Parathyroid adenoma (tissue), 2 donors: ENCODE measurements around the gene PTH1R.

Experiments used
- H2AFZ ChIP-seq: fragments of 300-600 bp; sonication (generic); one replicate; pipeline ENCODE4 v1.7.0; 2017; ENCODE audit warnings: antibody characterized with exemption, mild to moderate bottlenecking
- H3K27ac ChIP-seq: fragments of 300-600 bp; sonication (generic); one replicate; pipeline ENCODE4 v1.7.0; 2017
- H3K27me3 ChIP-seq: fragments of 300-600 bp; sonication (generic); one replicate; pipeline ENCODE4 v1.7.0; 2017; ENCODE audit warnings: low read length; ENCODE audit not compliant: control insufficient read depth, insufficient read depth
- H3K36me3 ChIP-seq: fragments of 300-600 bp; sonication (generic); one replicate; pipeline ENCODE4 v1.7.0; 2017; ENCODE audit warnings: low read length; ENCODE audit not compliant: control insufficient read depth, insufficient read depth
- H3K4me1 ChIP-seq: fragments of 300-600 bp; sonication (generic); one replicate; pipeline ENCODE4 v1.7.0; 2017; ENCODE audit warnings: control low read depth
- H3K4me2 ChIP-seq: fragments of 300-600 bp; sonication (generic); one replicate; pipeline ENCODE4 v1.7.0; 2017; ENCODE audit warnings: low read length
- H3K4me3 ChIP-seq: fragments of 300-600 bp; sonication (generic); one replicate; pipeline ENCODE4 v1.7.0; 2017; ENCODE audit warnings: low read depth, low read length
- H3K79me2 ChIP-seq: fragments of 300-600 bp; sonication (generic); one replicate; pipeline ENCODE4 v1.7.0; 2017; ENCODE audit warnings: control low read depth
- H3K9ac ChIP-seq: fragments of 300-600 bp; sonication (generic); one replicate; pipeline ENCODE4 v1.7.0; 2017; ENCODE audit warnings: mild to moderate bottlenecking
- H3K9me3 ChIP-seq: fragments of 300-600 bp; sonication (generic); one replicate; pipeline ENCODE4 v1.7.0; 2017; ENCODE audit warnings: low read length; ENCODE audit not compliant: control insufficient read depth
- TF ChIP-seq, protein P1 (sequence below): fragments of 300-600 bp; sonication (generic); IDR thresholded peaks from one replicate; pipeline ENCODE4 v1.7.0; 2017; ENCODE audit warnings: antibody characterized with exemption, mild to moderate bottlenecking
- donor health status: primary hyperparathyroidism.

Gene PTH1R

GRCh38 chr3:46877406-46878125 is at the start of gene PTH1R:
Gene PTH1R, plus strand, starts transcription at chr3:46877721. Its CDS starts 5,839 bp downstream, at chr3:46883560.
- H3K4me3 ChIP-seq: no peak within 1 kb of the TSS
- no peaks in the 10 kb centered on the region for H3K79me2 ChIP-seq
- no peaks in the 10 kb centered on the region for H3K9me3 ChIP-seq
- no peak within 1 kb of the TSS for H2AFZ ChIP-seq
- H3K4me2 ChIP-seq: no peak within 1 kb of the TSS
- TF ChIP-seq, protein P1, sequence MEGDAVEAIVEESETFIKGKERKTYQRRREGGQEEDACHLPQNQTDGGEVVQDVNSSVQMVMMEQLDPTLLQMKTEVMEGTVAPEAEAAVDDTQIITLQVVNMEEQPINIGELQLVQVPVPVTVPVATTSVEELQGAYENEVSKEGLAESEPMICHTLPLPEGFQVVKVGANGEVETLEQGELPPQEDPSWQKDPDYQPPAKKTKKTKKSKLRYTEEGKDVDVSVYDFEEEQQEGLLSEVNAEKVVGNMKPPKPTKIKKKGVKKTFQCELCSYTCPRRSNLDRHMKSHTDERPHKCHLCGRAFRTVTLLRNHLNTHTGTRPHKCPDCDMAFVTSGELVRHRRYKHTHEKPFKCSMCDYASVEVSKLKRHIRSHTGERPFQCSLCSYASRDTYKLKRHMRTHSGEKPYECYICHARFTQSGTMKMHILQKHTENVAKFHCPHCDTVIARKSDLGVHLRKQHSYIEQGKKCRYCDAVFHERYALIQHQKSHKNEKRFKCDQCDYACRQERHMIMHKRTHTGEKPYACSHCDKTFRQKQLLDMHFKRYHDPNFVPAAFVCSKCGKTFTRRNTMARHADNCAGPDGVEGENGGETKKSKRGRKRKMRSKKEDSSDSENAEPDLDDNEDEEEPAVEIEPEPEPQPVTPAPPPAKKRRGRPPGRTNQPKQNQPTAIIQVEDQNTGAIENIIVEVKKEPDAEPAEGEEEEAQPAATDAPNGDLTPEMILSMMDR: no peak
- no peaks in the 10 kb centered on the region for H3K27me3 ChIP-seq
- H3K4me1 ChIP-seq: no peaks in the 10 kb centered on the region
- H3K9ac ChIP-seq: no peak within 1 kb of the TSS
- no peak within 1 kb of the TSS for H3K27ac ChIP-seq
- no peaks in the 10 kb centered on the region for H3K36me3 ChIP-seq

DNA sequence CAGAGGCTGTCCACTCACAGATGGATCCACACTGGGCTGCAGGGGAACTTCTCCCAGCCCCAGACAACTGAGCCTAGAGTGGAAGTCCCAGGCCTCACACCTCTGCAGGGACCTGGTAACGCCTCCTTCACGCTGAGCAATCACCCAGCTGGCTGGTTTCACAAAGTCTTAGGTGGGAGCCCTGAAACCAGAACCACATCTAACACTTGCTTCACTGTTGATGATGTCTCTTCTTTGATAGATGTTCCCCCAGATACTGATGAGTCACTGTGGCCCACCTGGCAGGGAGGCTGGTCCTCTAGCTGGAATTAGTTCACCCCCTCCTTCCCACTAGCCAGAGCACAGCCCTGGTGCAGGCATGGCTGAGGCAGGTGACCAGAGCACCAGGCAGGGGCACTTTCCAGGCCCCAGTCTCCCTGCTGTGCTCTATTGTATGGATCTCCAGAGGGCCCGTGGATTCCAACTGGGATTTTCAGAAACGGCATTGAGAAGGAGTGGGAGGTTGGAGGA is 47.8 kb upstream of the PTH1R start:
- H3K36me3 ChIP-seq: no peaks in the 10 kb centered on the region
- H3K79me2 ChIP-seq: no peaks in the 10 kb centered on the region
- TF ChIP-seq, protein P1: no peak
- peaks cover under 1% of the 10 kb centered on the region for H3K4me1 ChIP-seq
- H3K4me2 ChIP-seq: no peak overlapping the region
- H3K9me3 ChIP-seq: no peaks in the 10 kb centered on the region
- H3K27me3 ChIP-seq: no peaks in the 10 kb centered on the region
- H2AFZ ChIP-seq: no peak overlapping the region
- H3K9ac ChIP-seq: no peak overlapping the region
- H3K27ac ChIP-seq: no peak overlapping the region
- H3K4me3 ChIP-seq: no peak overlapping the region

DNA sequence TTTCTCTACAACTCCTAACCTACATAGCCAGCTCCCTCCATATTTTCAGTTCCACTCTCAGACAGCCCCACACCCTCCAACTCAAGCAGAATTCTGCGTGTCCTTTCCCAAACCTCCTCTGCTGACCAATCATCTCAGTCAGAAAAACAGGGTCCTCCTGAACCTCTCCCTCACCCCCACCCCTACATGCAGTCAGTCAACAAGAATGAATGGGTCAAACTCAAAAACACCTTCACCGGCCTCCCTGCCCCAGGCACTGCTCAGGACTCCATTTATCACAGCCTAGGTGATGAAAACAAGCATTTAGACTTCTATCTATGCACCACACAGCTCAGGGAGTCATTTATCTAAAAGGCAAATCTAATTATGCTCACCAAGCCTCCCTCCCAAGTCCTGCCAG is 46.7 kb upstream of the PTH1R start:
- Histone ChIP-seq H3K4me3 (no peak overlapping the region), H3K4me2 (no peak overlapping the region), H3K27me3 (no peaks in the 10 kb centered on the region), H3K9me3 (no peaks in the 10 kb centered on the region), H3K9ac (no peak overlapping the region), H2AFZ (no peak overlapping the region), H3K27ac (no peak overlapping the region), H3K36me3 (no peaks in the 10 kb centered on the region), H3K4me1 (peaks cover 7% of the 10 kb centered on the region), H3K79me2 (no peaks in the 10 kb centered on the region)
- TF ChIP-seq, protein P1: no peak

GRCh38 chr3:46831316-46831715 is 46.2 kb upstream of the PTH1R start:
- peaks cover 7% of the 10 kb centered on the region for H3K4me1 ChIP-seq
- H3K9ac ChIP-seq: no peak overlapping the region
- no peak overlapping the region for H3K4me3 ChIP-seq
- no peaks in the 10 kb centered on the region for H3K79me2 ChIP-seq
- H3K36me3 ChIP-seq: no peaks in the 10 kb centered on the region
- no peaks in the 10 kb centered on the region for H3K27me3 ChIP-seq
- no peak overlapping the region for H2AFZ ChIP-seq
- no peak overlapping the region for H3K27ac ChIP-seq
- TF ChIP-seq, protein P1: no peak
- H3K9me3 ChIP-seq: no peaks in the 10 kb centered on the region
- no peak overlapping the region for H3K4me2 ChIP-seq

DNA sequence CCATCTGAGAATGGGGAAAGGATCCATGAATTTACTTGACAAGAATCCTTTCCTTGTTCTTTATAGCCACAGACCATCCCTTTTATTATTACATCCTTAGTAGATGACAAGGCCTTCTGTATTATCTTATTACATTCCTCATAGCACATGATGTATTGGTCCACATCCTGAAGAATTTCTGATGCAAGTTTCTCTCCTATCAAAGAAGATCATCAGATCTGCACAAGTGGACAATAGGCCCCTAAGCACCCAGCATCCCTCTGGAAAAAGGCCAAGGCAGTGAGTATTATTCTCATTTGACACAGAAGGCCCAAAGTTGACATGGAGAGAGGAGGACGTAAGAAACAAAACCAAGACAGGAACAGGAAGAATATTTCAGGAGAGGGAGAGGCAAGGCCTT is 45.7 kb upstream of the PTH1R start:
- H3K36me3 ChIP-seq: no peaks in the 10 kb centered on the region

More for the DNA sequence above, 45.7 kb upstream of the PTH1R start:
- H3K9ac ChIP-seq: no peak overlapping the region
- H3K27me3 ChIP-seq: no peaks in the 10 kb centered on the region
- H3K4me3 ChIP-seq: no peak overlapping the region
- H3K4me2 ChIP-seq: no peak overlapping the region
- H2AFZ ChIP-seq: no peak overlapping the region
- TF ChIP-seq, protein P1: no peak
- peaks cover 7% of the 10 kb centered on the region for H3K4me1 ChIP-seq
- H3K9me3 ChIP-seq: no peaks in the 10 kb centered on the region
- no peak overlapping the region for H3K27ac ChIP-seq
- no peaks in the 10 kb centered on the region for H3K79me2 ChIP-seq
